SU-DHL-6 (cell line): Measurements from ENCODE around the gene NPAS2.

Source experiments
- CTCF ChIP-seq: fragments of 200-600 bp; sonication (generic); IDR thresholded peaks from one replicate; pipeline ENCODE4 v1.5.1; 2017; ENCODE audit warnings: antibody characterized with exemption, mild to moderate bottlenecking, low read length, moderate library complexity; ENCODE audit not compliant: insufficient read depth, poor library complexity, severe bottlenecking
- EZH2phosphoT487 ChIP-seq: fragments of 200-600 bp; sonication (generic), shearing (Covaris generic); conservative IDR thresholded peaks from 2 replicates; pipeline ENCODE4 v1.6.1; 2018; ENCODE audit warnings: mild to moderate bottlenecking, antibody characterized with exemption, low read length, moderate library complexity, mixed read lengths

DNA sequence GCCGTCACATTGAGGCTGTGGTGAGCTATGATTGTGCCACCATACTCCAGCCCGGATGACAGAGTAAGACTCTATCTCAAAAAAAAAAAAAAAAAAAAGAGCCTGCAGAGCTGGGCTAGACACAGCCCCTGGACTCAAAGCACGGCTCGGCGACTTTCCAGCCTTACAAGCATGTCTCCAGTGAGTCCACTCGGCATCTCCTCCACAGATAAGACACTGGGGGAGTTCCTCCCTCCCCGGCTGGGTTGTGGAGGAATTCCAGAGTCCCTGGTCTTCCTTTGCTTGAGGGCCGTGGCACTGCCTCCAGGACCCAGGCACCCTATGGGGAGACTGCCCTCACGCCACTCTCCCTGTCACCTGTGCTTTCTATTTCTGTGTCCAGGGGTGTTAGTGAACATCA, 151.3 kb downstream of the NPAS2 start:
- no peak for TF ChIP-seq CTCF
- no peak for TF ChIP-seq EZH2phosphoT487
